ENCODE results near the gene ECT2L. TPM values are rescaled to one million over a fixed set of nuclear protein-coding genes. Genes with fewer than 3 reads are reported as not detected.

ECT2L gene
- total RNA-seq, 1 donor from 2014 or later: 0.40 TPM

- H3K9me3 Mint-ChIP-seq: no peaks in the 10 kb centered on the region
- DNase-seq (ENCODE audit: low spot score in 2 of 2, unreplicated experiment in 2 of 2): no peak
- H3K36me3 Mint-ChIP-seq: no peaks in the 10 kb centered on the region
- H3K27ac Mint-ChIP-seq: no peak overlapping the region
- no peak overlapping the region for H3K4me3 Mint-ChIP-seq
- TF ChIP-seq CTCF (IDR thresholded peaks at IDR 0.05; ENCODE audit: unreplicated experiment): no peak
- H3K4me1 Mint-ChIP-seq: peaks cover 12% of the 10 kb centered on the region
- H3K27me3 Mint-ChIP-seq (ENCODE audit: low read depth): no peaks in the 10 kb centered on the region
Measured at GRCh38 chr6:138847884-138848283, 52.0 kb downstream of the ECT2L start.

GRCh38 chr6:138848461-138848860 is 52.6 kb downstream of the ECT2L start:
- no peaks in the 10 kb centered on the region for H3K9me3 Mint-ChIP-seq
- no peaks in the 10 kb centered on the region for H3K27me3 Mint-ChIP-seq (ENCODE audit: low read depth)
- H3K4me1 Mint-ChIP-seq: peaks cover 12% of the 10 kb centered on the region
- no peaks in the 10 kb centered on the region for H3K36me3 Mint-ChIP-seq
- H3K4me3 Mint-ChIP-seq: no peak overlapping the region
- no peak for TF ChIP-seq CTCF (IDR thresholded peaks at IDR 0.05; ENCODE audit: unreplicated experiment)
- no peak overlapping the region for H3K27ac Mint-ChIP-seq
- no peak for DNase-seq (ENCODE audit: low spot score in 2 of 2, unreplicated experiment in 2 of 2)

GRCh38 chr6:138849791-138850190 is 53.9 kb downstream of the ECT2L start:
- Mint-ChIP-seq H3K4me1 (peaks cover 5% of the 10 kb centered on the region), H3K9me3 (no peaks in the 10 kb centered on the region), H3K4me3 (no peak overlapping the region), H3K36me3 (no peaks in the 10 kb centered on the region), H3K27me3 (ENCODE audit: low read depth) (no peaks in the 10 kb centered on the region), H3K27ac (no peak overlapping the region)
- no peak for DNase-seq (ENCODE audit: low spot score in 2 of 2, unreplicated experiment in 2 of 2)
- TF ChIP-seq CTCF (IDR thresholded peaks at IDR 0.05; ENCODE audit: unreplicated experiment): no peak

GRCh38 chr6:138856654-138857053 is 60.8 kb downstream of the ECT2L start:
- Mint-ChIP-seq H3K4me1 (peaks cover 5% of the 10 kb centered on the region), H3K27me3 (ENCODE audit: low read depth) (no peaks in the 10 kb centered on the region), H3K9me3 (no peaks in the 10 kb centered on the region), H3K36me3 (no peaks in the 10 kb centered on the region), H3K4me3 (no peak overlapping the region), H3K27ac (no peak overlapping the region)
- no peak for DNase-seq (ENCODE audit: low spot score in 2 of 2, unreplicated experiment in 2 of 2)
- no peak for TF ChIP-seq CTCF (IDR thresholded peaks at IDR 0.05; ENCODE audit: unreplicated experiment)

GRCh38 chr6:138857775-138858174 is 61.9 kb downstream of the ECT2L start:
- H3K9me3 Mint-ChIP-seq: no peaks in the 10 kb centered on the region
- no peak for DNase-seq (ENCODE audit: low spot score in 2 of 2, unreplicated experiment in 2 of 2)
- H3K4me1 Mint-ChIP-seq: no peaks in the 10 kb centered on the region
- TF ChIP-seq CTCF (IDR thresholded peaks at IDR 0.05; ENCODE audit: unreplicated experiment): no peak
- no peaks in the 10 kb centered on the region for H3K36me3 Mint-ChIP-seq
- H3K4me3 Mint-ChIP-seq: no peak overlapping the region
- H3K27ac Mint-ChIP-seq: no peak overlapping the region
- no peaks in the 10 kb centered on the region for H3K27me3 Mint-ChIP-seq (ENCODE audit: low read depth)

- H3K9me3 Mint-ChIP-seq: no peaks in the 10 kb centered on the region
- no peak for DNase-seq (ENCODE audit: low spot score in 2 of 2, unreplicated experiment in 2 of 2)
- H3K27ac Mint-ChIP-seq: no peak overlapping the region
- H3K4me3 Mint-ChIP-seq: no peak overlapping the region
- TF ChIP-seq CTCF (IDR thresholded peaks at IDR 0.05; ENCODE audit: unreplicated experiment): no peak
- H3K27me3 Mint-ChIP-seq (ENCODE audit: low read depth): no peaks in the 10 kb centered on the region
- H3K36me3 Mint-ChIP-seq: no peaks in the 10 kb centered on the region
- peaks cover 2% of the 10 kb centered on the region for H3K4me1 Mint-ChIP-seq
Measured at GRCh38 chr6:138862456-138862855, 66.6 kb downstream of the ECT2L start.

All from mesothelial cell of epicardium (in vitro differentiated cells).